ENCODE measurements around the gene FAM83E. TPM values are rescaled to one million over a fixed set of nuclear protein-coding genes. Genes with fewer than 3 reads are reported as not detected.
A peak's percentile ranks its signal among the peaks of the same experiment; 100 is the strongest.

FAM83E gene
- total and polyA plus RNA-seq, 2 of the 8 experiments (the other 6 are each of a cell fraction or from before 2014, with no cell fraction given), result 1.8 to 5.3 TPM

GRCh38 chr19:48637948-48638830 lies 23.3 kb upstream of the FAM83E start (continued):
- TF ChIP-seq ASH2L (IDR thresholded peaks at IDR 0.05; ENCODE audit: low read length), result no peak
- TF ChIP-seq GABPA (IDR thresholded peaks at IDR 0.05; ENCODE audit: borderline replicate concordance, insufficient read depth, low read length), result no peak
- TF ChIP-seq, protein P1, sequence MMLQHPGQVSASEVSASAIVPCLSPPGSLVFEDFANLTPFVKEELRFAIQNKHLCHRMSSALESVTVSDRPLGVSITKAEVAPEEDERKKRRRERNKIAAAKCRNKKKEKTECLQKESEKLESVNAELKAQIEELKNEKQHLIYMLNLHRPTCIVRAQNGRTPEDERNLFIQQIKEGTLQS (IDR thresholded peaks at IDR 0.05; ENCODE audit: insufficient read depth, low read depth, low read length), result no peak
- TF ChIP-seq BACH1 (IDR thresholded peaks at IDR 0.05; ENCODE audit: low read length), result no peak
- no peak for TF ChIP-seq HDAC2 (IDR thresholded peaks at IDR 0.05; ENCODE audit: borderline replicate concordance in 1 of 2, low read depth in 2 of 2, low read length in 2 of 2)
- no peak for TF ChIP-seq CEBPB (IDR thresholded peaks at IDR 0.05; ENCODE audit: low read depth, low read length)
- no peak for TF ChIP-seq NRF1 (IDR thresholded peaks at IDR 0.05; ENCODE audit: low read depth, low read length)
- TF ChIP-seq RNF2 (IDR thresholded peaks at IDR 0.05; ENCODE audit: borderline replicate concordance, low read depth, low read length, missing control alignments, poor library complexity, severe bottlenecking), result no peak
- no peak for TF ChIP-seq CHD2 (IDR thresholded peaks at IDR 0.05; ENCODE audit: low read length)
- TF ChIP-seq YY1 (IDR thresholded peaks at IDR 0.05; ENCODE audit: low read depth, low read length), result no peak
- peak; percentile 16; the same call in 1 of the 2 replicates for TF ChIP-seq CREB1 (IDR thresholded peaks at IDR 0.05)
- TF ChIP-seq SP2 (IDR thresholded peaks at IDR 0.05; ENCODE audit: low read length), result no peak
- no peak for TF ChIP-seq BCL11A (IDR thresholded peaks at IDR 0.05; ENCODE audit: low read depth in 2 of 2, low read length in 2 of 2)
- TF ChIP-seq TCF12 (IDR thresholded peaks at IDR 0.05; ENCODE audit: low read depth, low read length), result no peak
- peak; percentile 66 for TF ChIP-seq TEAD4 (IDR thresholded peaks at IDR 0.05; ENCODE audit: low read depth, low read length)
- no peak for TF ChIP-seq CBX5 (IDR thresholded peaks at IDR 0.05; ENCODE audit: low read depth, low read length)
- TF ChIP-seq JUND (IDR thresholded peaks at IDR 0.05; ENCODE audit: low read length), result peak; percentile 94
- no peak; the same call in 1 of the 2 replicates for TF ChIP-seq POLR2AphosphoS5 (IDR thresholded peaks at IDR 0.05; ENCODE audit: low read depth, low read length)
- no peak for TF ChIP-seq CBX8 (IDR thresholded peaks at IDR 0.05; ENCODE audit: borderline replicate concordance, low read depth, low read length)
- 0 out of 4 replicates have a peak, but pooled peaks of 1 of the 2 experiments have one; percentile 12 for TF ChIP-seq SIN3A (conservative IDR thresholded peaks at IDR 0.05 in 1 of 2, IDR thresholded peaks at IDR 0.05 in 1 of 2; ENCODE audit: low read depth in 1 of 2, low read length in 2 of 2)
- no peak for TF ChIP-seq FOSL1 (IDR thresholded peaks at IDR 0.05; ENCODE audit: insufficient read depth, low read depth, low read length)
- TF ChIP-seq GTF2F1 (IDR thresholded peaks at IDR 0.05; ENCODE audit: borderline replicate concordance, low read depth, low read length), result no peak
- TF ChIP-seq SIRT6 (IDR thresholded peaks at IDR 0.05; ENCODE audit: low read length), result no peak
- TF ChIP-seq BRCA1 (IDR thresholded peaks at IDR 0.05; ENCODE audit: low read depth, low read length), result peak; percentile 40; the same call in 1 of the 2 replicates
- TF ChIP-seq SRF (IDR thresholded peaks at IDR 0.05; ENCODE audit: low read depth, low read length), result no peak
